GM19099 (cell line): ENCODE measurements around the gene ATP6V0B.
A peak's percentile ranks its signal among the peaks of the same experiment; 100 is the strongest.

Experiments used
- POLR2A ChIP-seq: IDR thresholded peaks from 3 replicates; pipeline ENCODE4 v1.6.1; 2011; ENCODE audit warnings: low read depth; ENCODE audit not compliant: insufficient read length; ENCODE audit errors: extremely low read depth

Gene ATP6V0B

GRCh38 chr1:43974443-43975248 lies at the start of gene ATP6V0B:
Gene ATP6V0B (plus strand): TSS chr1:43974960. CDS start chr1:43975041, 81 bp downstream.
- TF ChIP-seq POLR2A = peak; percentile 84

GRCh38 chr1:43925846-43926245 lies 48.9 kb upstream of the ATP6V0B start:
- TF ChIP-seq POLR2A = no peak

- no peak for TF ChIP-seq POLR2A
These were observed 44.4 kb upstream of the ATP6V0B start for GRCh38 chr1:43930168-43930948.

GRCh38 chr1:43930949-43931275 lies 43.8 kb upstream of the ATP6V0B start:
- no peak for TF ChIP-seq POLR2A

- TF ChIP-seq POLR2A = no peak
These were observed 42.8 kb upstream of the ATP6V0B start for GRCh38 chr1:43931711-43932660.

GRCh38 chr1:43932786-43933385 lies 41.9 kb upstream of the ATP6V0B start:
- no peak for TF ChIP-seq POLR2A

- no peak for TF ChIP-seq POLR2A
These were observed 41.2 kb upstream of the ATP6V0B start, which contains the start of gene ARTN for GRCh38 chr1:43933386-43934100. Gene ARTN (plus strand): TSS chr1:43933801. CDS start chr1:43935657, 1,856 bp downstream.

- no peak for TF ChIP-seq POLR2A
These were observed 40.4 kb upstream of the ATP6V0B start for GRCh38 chr1:43934101-43934985.

- no peak for TF ChIP-seq POLR2A
These were observed 39.8 kb upstream of the ATP6V0B start for GRCh38 chr1:43934986-43935324.

GRCh38 chr1:43935711-43936427 lies 38.9 kb upstream of the ATP6V0B start:
- TF ChIP-seq POLR2A = no peak

GRCh38 chr1:43936431-43937151 lies 38.2 kb upstream of the ATP6V0B start:
- TF ChIP-seq POLR2A = no peak
